ENCODE data around the gene USP32. TPM values are rescaled to one million over a fixed set of nuclear protein-coding genes. Genes with fewer than 3 reads are reported as not detected.

The USP32 gene
- polyA plus RNA-seq, 3 donors, result 10.1 to 26.6 (median 16.6) TPM

- intact Hi-C loops (cut with micrococcal nuclease), result no loop called here
- peaks cover 21 to 66% of the 10 kb centered on the region in 2 donors for H3K36me3 Mint-ChIP-seq
- Histone ChIP-seq H3K9ac (ENCODE audit: insufficient read depth, low read length, poor library complexity, severe bottlenecking) (no peak overlapping the region), H3K9me3 (replicated peaks in 1 of 2; ENCODE audit: control insufficient read depth in 1 of 2, insufficient read depth in 1 of 2, low read length in 2 of 2) (peaks cover 0 to 2% of the 10 kb centered on the region in 2 donors), H3K4me3 (replicated peaks in 1 of 3; ENCODE audit: low read depth in 2 of 3, low read length in 3 of 3) (no peak overlapping the region), H3K27me3 (ENCODE audit: control insufficient read depth in 2 of 2, insufficient read depth in 2 of 2, low read length in 2 of 2) (no peaks in the 10 kb centered on the region), H3K27ac (ENCODE audit: low read depth in 1 of 2, low read length in 2 of 2) (no peak overlapping the region), H4K20me1 (ENCODE audit: insufficient read depth, low read length) (peaks cover 92% of the 10 kb centered on the region), H3K36me3 (replicated peaks in 1 of 2; ENCODE audit: control insufficient read depth in 1 of 2, insufficient read depth in 2 of 2, low read length in 2 of 2) (peaks cover 5 to 60% of the 10 kb centered on the region in 2 donors), H2AFZ (ENCODE audit: insufficient read depth, low read depth, low read length, poor library complexity, severe bottlenecking) (no peak overlapping the region), H3K4me2 (replicated peaks; ENCODE audit: extremely low read depth, low read length, poor library complexity, severe bottlenecking) (no peak overlapping the region), H3K79me2 (ENCODE audit: insufficient read depth, low read length) (peaks cover 91% of the 10 kb centered on the region), H3K4me1 (ENCODE audit: control insufficient read depth in 1 of 2, insufficient read depth in 2 of 2, low read length in 2 of 2) (no peaks in the 10 kb centered on the region)
- peaks cover 0 to 3% (median 0%) of the 10 kb centered on the region in 7 donors for H3K9me3 Mint-ChIP-seq
- no peak overlapping the region for H3K4me3 Mint-ChIP-seq
- H3K4me1 Mint-ChIP-seq, result peaks cover 2% of the 10 kb centered on the region
- TF ChIP-seq CTCF (IDR thresholded peaks at IDR 0.05), result no peak
- H3K27me3 Mint-ChIP-seq (ENCODE audit: low read depth in 3 of 3), result no peaks in the 10 kb centered on the region
- WGBS (ENCODE audit: insufficient coverage), result no CpG with 5 or more reads among the region's 2 CpGs
- peak overlapping the region in 2 of 7 donors; percentile 21 to 58 for H3K27ac Mint-ChIP-seq
- no peak for DNase-seq
Measured at GRCh38 chr17:60332574-60332973, 59.4 kb downstream of the USP32 start.

GRCh38 chr17:60330731-60331130 is 61.2 kb downstream of the USP32 start:
- Mint-ChIP-seq H3K4me3 (no peak overlapping the region), H3K4me1 (peaks cover 11% of the 10 kb centered on the region), H3K9me3 (peaks cover 0 to 3% (median 0%) of the 10 kb centered on the region in 7 donors), H3K27me3 (ENCODE audit: low read depth in 3 of 3) (no peaks in the 10 kb centered on the region), H3K27ac (no peak overlapping the region), H3K36me3 (peaks cover 23 to 60% of the 10 kb centered on the region in 2 donors)
- WGBS (ENCODE audit: insufficient coverage), result no CpG with 5 or more reads among the region's 1 CpG
- intact Hi-C loops (cut with micrococcal nuclease), result no loop called here
- Histone ChIP-seq H3K36me3 (replicated peaks in 1 of 2; ENCODE audit: control insufficient read depth in 1 of 2, insufficient read depth in 2 of 2, low read length in 2 of 2) (peaks cover 2 to 42% of the 10 kb centered on the region in 2 donors), H3K27ac (ENCODE audit: low read depth in 1 of 2, low read length in 2 of 2) (no peak overlapping the region), H3K4me1 (ENCODE audit: control insufficient read depth in 1 of 2, insufficient read depth in 2 of 2, low read length in 2 of 2) (no peaks in the 10 kb centered on the region), H3K9ac (ENCODE audit: insufficient read depth, low read length, poor library complexity, severe bottlenecking) (no peak overlapping the region), H2AFZ (ENCODE audit: insufficient read depth, low read depth, low read length, poor library complexity, severe bottlenecking) (no peak overlapping the region), H3K27me3 (ENCODE audit: control insufficient read depth in 2 of 2, insufficient read depth in 2 of 2, low read length in 2 of 2) (no peaks in the 10 kb centered on the region), H4K20me1 (ENCODE audit: insufficient read depth, low read length) (peaks cover 91% of the 10 kb centered on the region), H3K4me2 (replicated peaks; ENCODE audit: extremely low read depth, low read length, poor library complexity, severe bottlenecking) (no peak overlapping the region), H3K4me3 (replicated peaks in 1 of 3; ENCODE audit: low read depth in 2 of 3, low read length in 3 of 3) (no peak overlapping the region), H3K9me3 (replicated peaks in 1 of 2; ENCODE audit: control insufficient read depth in 1 of 2, insufficient read depth in 1 of 2, low read length in 2 of 2) (peaks cover 0 to 2% of the 10 kb centered on the region in 2 donors), H3K79me2 (ENCODE audit: insufficient read depth, low read length) (peaks cover 90% of the 10 kb centered on the region)
- no peak for DNase-seq
- TF ChIP-seq CTCF (IDR thresholded peaks at IDR 0.05), result no peak

Measured in CD14-positive monocyte (primary cell).